K562 (cell line): ENCODE data around the gene TEX54. TPM values are rescaled to one million over a fixed set of nuclear protein-coding genes. Genes with fewer than 3 reads are reported as not detected.

Experiments used
- ATAC-seq: fragments of 200-7000 bp; cut with Tn5 transposase; 3 replicates; pipeline ENCODE4 v1.9.1; 2020; ENCODE audit warnings: moderate library complexity
- BruUV-seq: library from RNA; stranded (reverse); fragments of 400-500 nt; replicated peaks from 2 replicates; lab custom pipeline; 2021; lab: Mats Ljungman, UMichigan
- CTCF ChIA-PET: fragments of 300-600 bp; formaldehyde crosslinking; extraction: SDS; loops from one replicate; lab custom pipeline; 2021; ENCODE audit warnings: low intra/inter-chr PET ratio; lab: Yijun Ruan, JAX
- POLR2A ChIA-PET: fragments of 300-600, 350-650 bp; sonication (Branson Sonifier 250); formaldehyde crosslinking; extraction: SDS; loops from one replicate; lab custom pipeline; 2021; ENCODE audit warnings: antibody characterized with exemption, inconsistent platforms; lab: Yijun Ruan, JAX
- DNase-seq, 4 experiments: peaks; one replicate each; pipeline versions ENCODE4 v3.0.0 to v3.0.0-alpha.2; 2011 to 2018; ENCODE audit warnings: low spot score in 3 of 4, mixed read lengths in 3 of 4; ENCODE audit errors: extremely low read depth in 1 of 4
- FAIRE-seq: peaks from 2 replicates; lab custom pipeline; 2011; peaks lifted over from hg19 to GRCh38; lab: Jason Lieb, UNC
- H2AFZ ChIP-seq: 2 replicates; pipeline ENCODE4 v1.6.0; 2011; ENCODE audit warnings: low read depth, low read length, control low read depth, inconsistent platforms
- H3K27ac ChIP-seq: fragments of 200-600 bp; 3 replicates; pipeline ENCODE4 v1.8.0; 2011; ENCODE audit warnings: low read depth, mild to moderate bottlenecking, control low read depth, inconsistent platforms, low read length, moderate library complexity, mixed read lengths; ENCODE audit errors: extremely low read depth
- H3K27me3 ChIP-seq, 2 experiments: fragments of 300-600 bp in 1 of 2; 2 replicates in 1 of 2; 3 replicates in 1 of 2; pipeline versions ENCODE4 v1.6.0 to v1.8.0; 2011; ENCODE audit warnings: inconsistent platforms in 2 of 2, low read length in 2 of 2, mild to moderate bottlenecking in 1 of 2, mixed read lengths in 1 of 2, moderate library complexity in 1 of 2; ENCODE audit not compliant: control insufficient read depth in 2 of 2, insufficient read depth in 2 of 2
- H3K36me3 ChIP-seq: fragments of 300-600 bp; 3 replicates; pipeline ENCODE4 v1.8.0; 2011; ENCODE audit warnings: mild to moderate bottlenecking, low read length, inconsistent platforms; ENCODE audit not compliant: control insufficient read depth, insufficient read depth
- H3K4me1 ChIP-seq, 2 experiments: fragments of 200-600 bp in 1 of 2; replicated peaks in 1 of 2; 2 replicates in 1 of 2; 3 replicates in 1 of 2; pipeline versions ENCODE4 v1.5.1 to v1.8.0; 2011; ENCODE audit warnings: inconsistent platforms in 2 of 2, low read length in 2 of 2, mild to moderate bottlenecking in 1 of 2, mixed read lengths in 1 of 2, moderate library complexity in 1 of 2; ENCODE audit not compliant: control insufficient read depth in 2 of 2, insufficient read depth in 2 of 2
- H3K4me2 ChIP-seq: 2 replicates; pipeline ENCODE4 v1.6.1; 2011; ENCODE audit warnings: low read length, control low read depth, inconsistent platforms, mixed read lengths; ENCODE audit not compliant: insufficient read depth
- H3K4me3 ChIP-seq: fragments of 200-600 bp; sonication (generic), shearing (Covaris generic); 2 replicates; pipeline ENCODE4 v1.5.1; 2016; ENCODE audit warnings: control low read depth, inconsistent platforms
- H3K79me2 ChIP-seq: fragments of 200-600 bp; 3 replicates; pipeline ENCODE4 v1.8.0; 2011; ENCODE audit warnings: low read length, inconsistent platforms; ENCODE audit not compliant: control insufficient read depth, insufficient read depth
- H3K9ac ChIP-seq, 2 experiments: 2 replicates each; pipeline versions ENCODE4 v1.6.0 to v1.6.1; 2011; ENCODE audit warnings: low read depth in 2 of 2, low read length in 2 of 2, control low read depth in 1 of 2, inconsistent platforms in 1 of 2, mild to moderate bottlenecking in 1 of 2, mixed read lengths in 1 of 2; ENCODE audit not compliant: insufficient read depth in 1 of 2
- H3K9me1 ChIP-seq: one replicate; pipeline ENCODE4 v1.6.0; 2011; ENCODE audit warnings: inconsistent platforms, mild to moderate bottlenecking, low read length, moderate library complexity; ENCODE audit not compliant: control insufficient read depth, insufficient read depth
- H3K9me3 ChIP-seq: replicated peaks from 2 replicates; pipeline ENCODE4 v1.5.1; 2011; ENCODE audit warnings: low read depth, low read length, inconsistent platforms; ENCODE audit not compliant: control insufficient read depth, insufficient read depth
- H4K20me1 ChIP-seq: replicated peaks from 2 replicates; pipeline ENCODE4 v1.6.1; 2011; ENCODE audit warnings: low read length, inconsistent platforms, mixed read lengths; ENCODE audit not compliant: control insufficient read depth, insufficient read depth
- EHMT2 ChIP-seq: fragments of 450-650 bp; IDR thresholded peaks from 2 replicates; pipeline ENCODE4 v1.6.1; 2018; ENCODE audit warnings: antibody characterized with exemption
- POLR2AphosphoS5 ChIP-seq: IDR thresholded peaks from 2 replicates; pipeline ENCODE4 v1.6.1; 2011; ENCODE audit warnings: mild to moderate bottlenecking, low read depth, low read length, moderate library complexity; ENCODE audit not compliant: control insufficient read depth, insufficient read depth
- TAF7 ChIP-seq: fragments of 450-650 bp; IDR thresholded peaks from 2 replicates; pipeline ENCODE4 v1.6.1; 2016; ENCODE audit warnings: missing genetic modification characterization, missing compliant biosample characterization
- UBTF ChIP-seq, 2 experiments: IDR thresholded peaks; 2 replicates each; pipeline ENCODE4 v1.6.1; 2012; ENCODE audit warnings: improper control_type of control experiment in 2 of 2, low read depth in 2 of 2, low read length in 2 of 2, borderline replicate concordance in 1 of 2
- VEZF1 ChIP-seq: fragments of 200-800 bp; sonication (Bioruptor generic); IDR thresholded peaks from 2 replicates; pipeline ENCODE4 v1.6.1; 2017; ENCODE audit warnings: missing genetic modification characterization, missing compliant biosample characterization
- ZNF232 ChIP-seq: sonication (generic); formaldehyde crosslinking; IDR thresholded peaks from 2 replicates; pipeline ENCODE4 v1.8.0; 2022; ENCODE audit warnings: mild to moderate bottlenecking, missing genetic modification reagents
- ZNF263 ChIP-seq: sonication (generic); formaldehyde crosslinking; IDR thresholded peaks from 2 replicates; pipeline ENCODE4 v1.8.0; 2022; ENCODE audit warnings: mild to moderate bottlenecking, missing genetic modification reagents, borderline replicate concordance
- ZNF764 ChIP-seq: fragments of 250-450 bp; sonication (Bioruptor Pico); IDR thresholded peaks from 2 replicates; pipeline ENCODE4 v1.4.0; 2020; ENCODE audit warnings: low read depth, mild to moderate bottlenecking, moderate library complexity
- WGBS: fragments of 100-300 bp; shearing (Covaris generic); methylation state at CpG from one replicate; pipeline ENCODE4 v1.1.6; 2016; ENCODE audit warnings: low coverage, mixed read lengths; ENCODE audit not compliant: insufficient coverage; ENCODE audit errors: missing lambda C conversion rate; 5-methylcytosine and 5-hydroxymethylcytosine counted together
- in situ Hi-C: fragments of 300-500 bp; cut with MboI; formaldehyde crosslinking; loops from 4 replicates; pipeline ENCODE4 v1.15.0; 2018; ENCODE audit warnings: inconsistent platforms, mixed read lengths
- intact Hi-C: fragments of 100-400 bp; cut with micrococcal nuclease; formaldehyde crosslinking; loops from 2 replicates; pipeline ENCODE4 v1.14.2; 2022
- polyA plus RNA-seq, 8 experiments: library from polyadenylated mRNA; depleted of rRNA in 4 of 8; stranded (reverse) in 5 of 8; unstranded in 3 of 8; fragments of >200 nt; fragmentation: Nextera tagmentation in 2 of 8; fragmentation: Illumina TruSeq in 1 of 8; extraction: Ambion mirVana in 2 of 8; extraction: Trizol in 1 of 8; gene quantifications; 2 replicates each; pipeline versions ENCODE4 v1.2.1 to v1.2.3, GENCODE V29; 2011 to 2014; ENCODE audit warnings: inconsistent platforms in 1 of 8, missing spikeins in 1 of 8
- total RNA-seq, 7 experiments: library from RNA; depleted of rRNA in 6 of 7; stranded (reverse); fragments of >200 nt in 6 of 7; fragmentation: Illumina TruSeq in 2 of 7; extraction: Trizol in 2 of 7; gene quantifications; 2 replicates each; pipeline versions ENCODE4 v1.2.1 to v1.2.3, GENCODE V29; 2011 to 2021; ENCODE audit warnings: low replicate concordance in 1 of 7

Gene TEX54
- total and polyA plus RNA-seq, 9 of the 15 experiments (the other 6 are each of a cell fraction or from before 2014, with no cell fraction given): not detected

- Histone ChIP-seq H3K79me2 (no peaks in the 10 kb centered on the region), H3K9ac (no peak overlapping the region), H3K27me3 (no peaks in the 10 kb centered on the region), H4K20me1 (no peaks in the 10 kb centered on the region), H3K4me2 (no peak overlapping the region), H3K27ac (no peak overlapping the region), H3K4me1 (no peaks in the 10 kb centered on the region; a peak in 1 of 5 replicates), H3K9me3 (no peaks in the 10 kb centered on the region), H3K4me3 (no peak overlapping the region), H3K36me3 (peaks cover 23% of the 10 kb centered on the region; the same call in 2 of the 3 replicates), H3K9me1 (no peaks in the 10 kb centered on the region), H2AFZ (no peak overlapping the region)
- ChIA-PET POLR2A (interaction anchor here (0.9 to 4.5 kb wide), 8 partner anchors 10 to 31 kb away, joined by 3 to 40 read pairs (median 10); partner anchors contain the start of genes NXF1, STX5 and TEX54), CTCF (no interaction called here)
- intact Hi-C loops: no loop called here
- TF ChIP-seq UBTF (IDR thresholded peaks at IDR 0.05; ENCODE audit: borderline replicate concordance in 1 of 2, low read depth in 2 of 2, low read length in 2 of 2) (no peak), EHMT2 (no peak), ZNF764 (no peak), ZNF263 (CRISPR knock-in tag) (no peak), TAF7 (tag) (no peak), ZNF232 (CRISPR knock-in tag) (no peak), VEZF1 (CRISPR knock-in tag) (no peak), POLR2AphosphoS5 (no peak)
- DNase-seq (no peak), ATAC-seq (no peak), FAIRE-seq (no peak)
- BruUV-seq: no TSS peak
- in situ Hi-C loops: no loop called here
- WGBS: 91% methylated on average over 4 of the region's 4 CpGs
Observed at GRCh38 chr11:62817129-62817528, 15.5 kb downstream of the TEX54 start.
